Upper lobe of right lung (tissue), 1 donor: Measurements from ENCODE around the gene IFRD1. TPM values are rescaled to one million over a fixed set of nuclear protein-coding genes. Genes with fewer than 3 reads are reported as not detected.
"Not testable (repeated sequence)": the region's sequence is repeated elsewhere in the genome, so short reads cannot be mapped to it uniquely, and the experiment has no call there.

Source experiments
- ATAC-seq: fragments of 200-7000 bp; cut with Tn5 transposase; one replicate; pipeline ENCODE4 v1.9.1; 2020; ENCODE audit warnings: mild to moderate bottlenecking, moderate library complexity
- DNase-seq: peaks from one replicate; pipeline ENCODE4 v3.0.0-alpha.2; 2020
- H3K27ac ChIP-seq: fragments of 200-600 bp; one replicate; pipeline ENCODE4 v1.8.0; 2022
- H3K27me3 ChIP-seq: fragments of 200-600 bp; one replicate; pipeline ENCODE4 v1.8.0; 2022; ENCODE audit warnings: mild to moderate bottlenecking
- H3K36me3 ChIP-seq: fragments of 200-600 bp; one replicate; pipeline ENCODE4 v1.8.0; 2022
- H3K4me1 ChIP-seq: fragments of 200-600 bp; one replicate; pipeline ENCODE4 v1.8.0; 2022
- H3K4me3 ChIP-seq: fragments of 200-600 bp; one replicate; pipeline ENCODE4 v1.8.0; 2022; ENCODE audit warnings: mild to moderate bottlenecking
- H3K9me3 ChIP-seq: fragments of 200-600 bp; one replicate; pipeline ENCODE4 v1.8.0; 2022
- CTCF ChIP-seq: fragments of 200-600 bp; IDR thresholded peaks from one replicate; pipeline ENCODE4 v1.8.0; 2022; ENCODE audit warnings: antibody characterized with exemption
- intact Hi-C: fragments of 100-400 bp; cut with DNase I; formaldehyde crosslinking; loops from one replicate; pipeline ENCODE4 v1.11.0; 2022
- total RNA-seq: library from RNA; stranded (reverse); fragmentation: NEBNext Ultra II Directional; extraction: Animal tissue kit (Norgen Biotek cat#: 25700); gene quantifications from one replicate; pipeline ENCODE4 v1.2.1, GENCODE V29; 2021
- donor health status: DM: no; HTN: yes; CAD: no; lungs with severe emphysema.

IFRD1 gene
- total RNA-seq, 1 donor from 2014 or later = 49.9 TPM

GRCh38 chr7:112511451-112512202, 61.4 kb downstream of the IFRD1 start:
- TF ChIP-seq CTCF = no peak
- intact Hi-C loops = no loop called here
- Histone ChIP-seq H3K27me3 (no peaks in the 10 kb centered on the region), H3K27ac (no peak overlapping the region), H3K4me1 (no peaks in the 10 kb centered on the region), H3K9me3 (no peaks in the 10 kb centered on the region), H3K36me3 (no peaks in the 10 kb centered on the region), H3K4me3 (no peak overlapping the region)
- ATAC-seq (no peak), DNase-seq (no peak)

- H3K9me3 ChIP-seq = no peaks in the 10 kb centered on the region
- H3K4me1 ChIP-seq = no peaks in the 10 kb centered on the region
- intact Hi-C loops = no loop called here
Measured at GRCh38 chr7:112512451-112513210, 62.4 kb downstream of the IFRD1 start.

GRCh38 chr7:112515989-112516388, 65.7 kb downstream of the IFRD1 start:
- Histone ChIP-seq H3K9me3 (no peaks in the 10 kb centered on the region), H3K36me3 (no peaks in the 10 kb centered on the region), H3K27me3 (no peaks in the 10 kb centered on the region), H3K4me1 (no peaks in the 10 kb centered on the region), H3K4me3 (no peak overlapping the region), H3K27ac (no peak overlapping the region)
- ATAC-seq = no peak
- TF ChIP-seq CTCF = no peak
- no peak for DNase-seq
- intact Hi-C loops = no loop called here

More at GRCh38 chr7:112512451-112513210, 62.4 kb downstream of the IFRD1 start:
- ATAC-seq (no peak), DNase-seq (no peak)
- H3K27ac ChIP-seq = no peak overlapping the region
- no peak for TF ChIP-seq CTCF
- H3K36me3 ChIP-seq = no peaks in the 10 kb centered on the region
- H3K27me3 ChIP-seq = no peaks in the 10 kb centered on the region
- H3K4me3 ChIP-seq = no peak overlapping the region

GRCh38 chr7:112516418-112516817, 66.2 kb downstream of the IFRD1 start:
- ATAC-seq, DNase-seq, H3K27ac ChIP-seq, H3K27me3 ChIP-seq, H3K9me3 ChIP-seq, intact Hi-C loops, H3K4me3 ChIP-seq, H3K36me3 ChIP-seq, H3K4me1 ChIP-seq: not testable (repeated sequence)

GRCh38 chr7:112517487-112517886, 67.2 kb downstream of the IFRD1 start:
- Histone ChIP-seq H3K36me3 (no peaks in the 10 kb centered on the region), H3K4me1 (no peaks in the 10 kb centered on the region), H3K9me3 (no peaks in the 10 kb centered on the region), H3K27ac (no peak overlapping the region), H3K4me3 (no peak overlapping the region), H3K27me3 (no peaks in the 10 kb centered on the region)
- ATAC-seq (no peak), DNase-seq (no peak)
- intact Hi-C loops = no loop called here
- TF ChIP-seq CTCF = no peak

GRCh38 chr7:112520787-112521186, 70.5 kb downstream of the IFRD1 start:
- no peaks in the 10 kb centered on the region for H3K4me1 ChIP-seq
- H3K36me3 ChIP-seq = no peaks in the 10 kb centered on the region
- no peak overlapping the region for H3K4me3 ChIP-seq
- H3K27me3 ChIP-seq = no peaks in the 10 kb centered on the region
- DNase-seq (no peak), ATAC-seq (no peak)
- no peak overlapping the region for H3K27ac ChIP-seq
- intact Hi-C loops = no loop called here
- no peak for TF ChIP-seq CTCF
- H3K9me3 ChIP-seq = no peaks in the 10 kb centered on the region
